Lower leg skin (tissue), 3 donors: Measurements from ENCODE around the gene CDH13.

ENCODE experiments used
- CTCF ChIP-seq, 3 donors: fragments of 450-650 bp; IDR thresholded peaks; one replicate each; pipeline ENCODE4 v1.5.1; 2016; ENCODE audit warnings: antibody characterized with exemption in 3 of 3, mild to moderate bottlenecking in 3 of 3, moderate library complexity in 2 of 3
- POLR2A ChIP-seq, 2 donors: fragments of 450-650 bp; IDR thresholded peaks; one replicate each; pipeline ENCODE4 v1.6.1; 2016 to 2017; ENCODE audit warnings: antibody characterized with exemption in 2 of 2, mild to moderate bottlenecking in 1 of 2, moderate library complexity in 1 of 2

- TF ChIP-seq CTCF (IDR thresholded peaks at IDR 0.05) (no peak), POLR2A (IDR thresholded peaks at IDR 0.05) (no peak)
Measured at GRCh38 chr16:83513008-83513755, 886.4 kb downstream of the CDH13 start.
